HG03280 (cell line): ENCODE results near the gene CELF2.

ENCODE experiments used
- ATAC-seq: cut with Tn5 transposase; IDR thresholded peaks from one replicate; pipeline ENCODE4 v1.9.1; 2021; ENCODE audit warnings: mild to moderate bottlenecking, moderate library complexity; ENCODE audit not compliant: unreplicated experiment

Gene CELF2

DNA sequence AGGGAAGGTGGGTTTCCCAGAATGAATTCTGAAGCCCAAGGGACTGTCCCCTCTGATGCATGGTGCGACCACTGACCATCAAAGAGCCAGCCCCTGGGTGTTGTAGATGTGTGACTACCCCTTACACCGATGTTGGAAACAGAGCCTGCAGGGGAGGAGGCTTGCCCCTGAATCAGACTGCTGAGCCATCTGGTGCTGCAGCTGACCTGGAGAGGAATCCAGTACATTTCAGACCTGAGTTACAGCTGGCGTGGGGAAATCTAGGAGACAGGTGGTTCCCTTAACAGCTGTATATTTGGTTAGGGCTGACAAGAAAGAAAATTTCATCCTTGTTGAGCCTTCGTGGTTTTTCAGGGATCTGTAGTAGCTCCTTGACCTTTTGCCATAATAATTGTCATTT is 195.5 kb downstream of the CELF2 start:
- no peak for ATAC-seq

DNA sequence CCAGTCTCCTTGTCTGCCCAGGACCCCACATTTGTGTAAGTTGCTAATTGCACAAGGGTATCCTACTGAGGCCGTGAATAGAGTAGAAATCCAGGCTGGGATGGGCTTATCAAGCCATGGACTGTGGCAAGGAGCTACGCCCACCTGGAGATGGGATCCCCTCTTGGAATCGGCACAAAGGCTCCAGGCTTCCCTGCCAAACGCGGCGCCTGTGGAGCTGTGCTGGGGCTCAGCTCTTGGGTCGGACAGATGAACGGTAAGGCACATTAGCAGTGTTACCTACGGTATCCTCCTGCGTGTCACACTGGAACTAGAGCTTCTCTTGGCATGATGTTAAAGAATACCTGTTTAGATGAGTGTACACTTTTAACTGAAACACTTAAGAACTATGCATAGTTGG is 196.7 kb downstream of the CELF2 start:
- no peak for ATAC-seq

DNA sequence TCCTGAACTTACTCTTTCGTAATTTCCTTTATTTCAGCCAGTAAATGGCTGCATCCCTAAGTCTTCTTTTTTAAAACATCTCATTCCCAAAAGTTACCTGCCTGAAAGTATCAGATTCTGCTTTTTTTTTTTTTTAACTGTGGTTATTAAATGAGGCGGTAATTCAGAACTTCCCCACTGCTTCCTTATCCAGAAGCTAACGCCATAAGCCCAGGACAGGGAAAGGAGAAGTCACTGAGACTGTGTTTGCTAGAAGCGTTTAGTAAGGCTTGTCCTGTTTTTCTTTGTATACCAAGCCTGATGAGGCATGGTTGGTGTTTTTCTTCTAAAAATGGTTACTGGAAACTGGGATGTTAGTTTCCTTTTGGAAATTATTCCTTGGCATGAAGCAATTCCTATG is 197.8 kb downstream of the CELF2 start:
- ATAC-seq: no peak

DNA sequence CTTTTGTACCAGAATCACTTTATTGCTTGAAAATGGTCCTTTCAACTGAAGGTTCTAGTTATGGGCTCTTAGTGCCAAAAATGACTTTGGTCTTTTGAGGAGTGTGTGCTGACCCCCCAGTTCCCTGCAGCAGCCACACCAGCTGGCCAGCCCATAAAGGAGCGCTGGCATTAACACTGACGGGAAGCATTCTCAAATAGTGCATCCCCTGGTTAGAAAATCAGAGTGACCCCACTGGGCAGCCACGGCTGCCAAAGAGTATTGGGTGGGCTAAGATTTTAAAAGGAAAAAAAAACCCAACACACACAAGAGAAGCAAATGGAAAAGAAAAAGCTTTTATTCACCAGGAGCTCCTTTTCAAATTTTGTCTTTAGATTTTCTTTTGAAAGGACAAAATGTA is 199.8 kb downstream of the CELF2 start:
- no peak for ATAC-seq

DNA sequence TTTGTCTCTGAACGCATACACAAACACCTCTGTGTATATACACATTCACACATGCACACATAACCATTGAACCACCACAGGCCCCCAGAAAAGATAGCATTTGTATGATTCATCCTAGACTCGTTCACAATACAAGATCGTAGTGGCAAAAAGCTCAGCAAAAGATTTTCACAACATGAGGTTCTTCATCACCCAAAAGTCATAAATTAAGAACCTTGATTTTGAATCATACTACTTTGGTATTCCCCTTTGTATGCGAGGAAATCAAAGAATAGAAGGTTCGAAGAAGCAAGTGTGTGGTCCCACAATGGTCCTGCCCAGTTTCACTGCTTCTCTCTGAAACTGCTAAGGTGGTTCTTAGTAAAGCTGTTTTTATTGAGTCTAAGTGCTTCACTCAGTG is 200.7 kb downstream of the CELF2 start:
- ATAC-seq: no peak

DNA sequence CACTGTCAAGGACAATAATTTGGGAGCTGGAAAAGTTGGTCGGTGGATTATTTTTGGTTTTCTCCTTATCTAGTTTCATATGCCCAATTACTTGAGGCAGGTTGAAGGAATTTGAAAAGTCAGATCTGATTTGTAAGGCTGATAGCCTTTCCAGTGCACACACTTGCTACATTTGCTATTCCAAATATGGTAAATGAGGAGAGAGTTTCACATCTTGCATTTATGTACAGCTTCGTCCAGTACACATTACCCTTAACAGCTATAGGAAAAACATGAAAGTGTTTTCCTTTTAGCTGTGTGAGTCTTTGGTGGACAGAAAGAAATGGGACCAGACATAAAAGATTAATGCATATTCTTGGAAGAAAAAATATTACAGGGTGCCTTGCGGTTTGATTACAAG is 201.8 kb downstream of the CELF2 start:
- no peak for ATAC-seq

DNA sequence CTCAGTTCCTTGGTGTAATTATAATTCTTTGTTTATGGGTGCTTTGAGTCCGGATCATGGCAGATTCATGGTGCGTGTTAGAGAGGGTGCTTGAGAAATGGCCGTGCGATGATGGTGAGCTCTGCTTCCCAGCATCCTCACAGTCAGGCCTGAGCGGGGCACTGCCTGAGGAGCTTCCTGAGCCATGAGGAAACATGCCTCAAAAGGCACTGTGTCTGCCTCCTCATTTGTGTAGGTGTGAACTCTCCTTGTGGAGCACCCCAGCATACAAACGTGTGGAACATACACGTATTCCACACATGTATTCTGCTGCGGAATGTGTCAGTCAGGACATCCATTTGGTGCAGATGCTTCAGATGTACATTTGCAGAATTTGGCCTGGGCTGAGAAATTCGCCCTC is 205.4 kb downstream of the CELF2 start:
- no peak for ATAC-seq

DNA sequence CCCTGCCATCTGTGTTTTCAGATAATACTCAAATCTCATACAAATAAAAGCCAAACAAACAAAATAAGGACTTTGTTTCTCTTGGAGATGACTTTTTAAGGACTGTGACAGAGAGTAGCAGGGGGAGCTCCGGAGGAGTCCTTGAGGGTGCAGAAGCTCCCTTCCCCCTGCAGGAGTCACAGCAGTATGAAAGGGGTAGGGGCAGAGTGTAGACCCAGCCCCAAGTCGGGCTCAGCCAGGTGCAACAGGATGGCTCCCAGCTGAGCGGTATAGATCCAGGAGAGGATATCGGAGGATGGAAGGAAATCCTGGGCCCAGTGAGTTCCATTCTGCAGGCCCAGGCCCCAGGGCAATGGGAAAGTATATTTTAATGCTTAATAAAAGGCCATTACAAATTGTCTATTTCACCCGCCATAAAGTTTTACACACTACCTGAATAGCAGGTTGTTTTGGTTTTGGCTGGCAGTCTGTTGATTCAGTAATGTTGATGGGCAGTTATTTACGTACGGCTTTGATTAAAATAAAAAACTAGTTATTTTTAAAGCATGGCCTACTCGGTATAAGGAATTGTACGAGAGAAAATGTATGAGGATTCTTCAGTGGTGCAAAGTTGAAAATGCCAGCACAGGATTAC is 206.0 kb downstream of the CELF2 start:
- ATAC-seq: no peak

DNA sequence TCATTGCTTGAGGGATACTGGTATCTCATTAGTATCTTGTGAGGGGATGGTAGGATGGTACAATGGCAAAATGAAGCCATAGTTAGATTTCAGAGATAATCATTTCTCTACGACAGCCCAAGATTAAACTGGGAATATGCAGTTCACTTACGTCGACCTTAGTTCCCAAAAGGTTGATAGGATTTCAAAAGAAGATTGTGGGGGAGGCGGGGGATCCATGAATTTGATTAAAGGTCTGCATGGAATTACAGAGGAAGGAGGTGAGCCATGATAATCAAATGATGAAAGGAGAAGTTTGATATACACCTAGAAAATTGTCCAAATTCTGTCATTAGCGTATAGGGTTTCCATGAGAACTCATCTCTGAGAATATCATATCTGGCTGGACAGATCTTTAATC is 206.6 kb downstream of the CELF2 start:
- ATAC-seq: no peak

DNA sequence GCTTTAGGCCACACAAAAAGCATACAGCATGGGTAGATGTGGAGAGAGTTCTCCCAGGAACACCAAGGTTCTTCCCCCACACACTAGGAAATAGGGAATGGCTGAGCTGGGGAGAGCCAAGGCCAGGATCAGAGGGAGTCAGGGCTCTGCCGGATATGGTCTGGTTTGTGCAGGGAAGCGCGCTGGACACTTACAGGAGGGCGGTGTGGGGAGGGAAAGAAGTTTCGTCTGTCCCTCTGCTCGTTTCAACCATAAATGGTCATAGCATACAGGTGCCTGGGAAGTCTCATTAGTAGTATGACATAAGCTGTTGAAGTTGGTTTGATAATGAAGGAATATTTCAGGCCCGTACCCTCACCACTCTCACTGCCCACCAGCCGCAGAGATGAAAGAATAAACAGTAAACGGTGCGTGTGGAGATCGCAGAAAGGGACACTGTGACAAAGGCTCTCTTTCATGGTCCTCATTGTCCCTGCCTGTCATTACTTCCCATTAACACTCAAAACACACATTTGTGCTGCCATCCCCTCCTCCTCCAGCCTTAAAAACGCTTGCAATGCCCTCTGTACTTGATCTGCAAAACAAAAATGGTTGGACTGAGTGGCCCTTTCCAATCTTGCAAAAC is 207.2 kb downstream of the CELF2 start:
- ATAC-seq: no peak

DNA sequence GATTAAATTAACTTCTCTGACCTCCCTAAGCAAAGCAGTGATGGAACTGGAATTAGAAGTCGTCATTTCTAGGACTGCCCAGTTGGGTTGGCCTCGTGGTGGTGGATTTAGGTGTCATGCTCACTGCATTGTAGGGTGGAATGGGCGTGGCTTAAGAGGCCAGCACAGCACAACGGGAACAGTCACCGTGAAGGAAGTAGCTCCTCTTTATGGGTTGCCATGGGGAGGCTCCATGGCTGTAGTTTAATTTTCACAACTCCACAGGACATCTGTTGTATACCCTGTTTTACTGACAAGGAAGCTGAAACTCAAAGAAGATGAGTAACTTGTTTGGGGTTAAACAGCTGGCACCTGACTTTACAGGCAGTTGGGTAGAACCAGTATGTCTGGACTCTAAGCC is 208.3 kb downstream of the CELF2 start:
- ATAC-seq: peak; percentile 40

DNA sequence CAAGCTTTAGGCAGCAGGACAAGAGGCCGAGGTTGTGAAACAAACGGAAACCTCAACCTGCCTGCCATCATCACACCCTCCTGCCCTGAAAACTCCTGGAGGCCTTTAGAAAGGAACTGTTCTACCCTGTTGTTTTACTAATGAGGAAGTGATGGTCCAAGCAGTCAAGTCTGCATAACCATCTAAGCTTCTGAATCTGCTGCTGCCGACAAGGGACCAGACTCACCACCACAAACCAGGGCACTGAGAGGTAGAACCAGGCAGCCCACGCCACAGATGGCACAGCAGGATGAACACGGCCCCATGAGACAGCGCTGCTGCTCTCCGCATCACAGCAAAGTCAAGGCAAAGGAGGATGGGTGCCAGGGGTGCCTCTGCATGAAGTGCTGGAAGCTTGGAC is 209.4 kb downstream of the CELF2 start:
- peak; percentile 34 for ATAC-seq

DNA sequence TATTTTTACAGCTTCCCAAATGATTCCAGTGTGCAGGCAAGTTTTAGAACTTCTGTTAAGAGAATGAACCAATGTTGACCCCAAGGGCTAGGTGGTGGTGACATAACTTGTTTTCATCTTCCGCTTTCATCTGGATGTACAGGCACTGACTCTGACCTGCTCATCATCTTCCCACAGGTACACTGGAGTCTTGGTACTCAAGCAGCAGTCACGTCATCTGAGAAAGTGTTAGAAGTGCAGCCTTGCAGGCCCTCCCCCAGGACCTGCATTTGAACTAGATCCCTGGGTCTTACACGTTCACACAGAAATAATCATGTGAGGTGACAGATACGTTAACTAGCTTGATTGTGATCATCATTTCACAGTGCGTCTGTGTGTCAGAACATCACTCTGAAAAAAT is 212.2 kb downstream of the CELF2 start:
- no peak for ATAC-seq

DNA sequence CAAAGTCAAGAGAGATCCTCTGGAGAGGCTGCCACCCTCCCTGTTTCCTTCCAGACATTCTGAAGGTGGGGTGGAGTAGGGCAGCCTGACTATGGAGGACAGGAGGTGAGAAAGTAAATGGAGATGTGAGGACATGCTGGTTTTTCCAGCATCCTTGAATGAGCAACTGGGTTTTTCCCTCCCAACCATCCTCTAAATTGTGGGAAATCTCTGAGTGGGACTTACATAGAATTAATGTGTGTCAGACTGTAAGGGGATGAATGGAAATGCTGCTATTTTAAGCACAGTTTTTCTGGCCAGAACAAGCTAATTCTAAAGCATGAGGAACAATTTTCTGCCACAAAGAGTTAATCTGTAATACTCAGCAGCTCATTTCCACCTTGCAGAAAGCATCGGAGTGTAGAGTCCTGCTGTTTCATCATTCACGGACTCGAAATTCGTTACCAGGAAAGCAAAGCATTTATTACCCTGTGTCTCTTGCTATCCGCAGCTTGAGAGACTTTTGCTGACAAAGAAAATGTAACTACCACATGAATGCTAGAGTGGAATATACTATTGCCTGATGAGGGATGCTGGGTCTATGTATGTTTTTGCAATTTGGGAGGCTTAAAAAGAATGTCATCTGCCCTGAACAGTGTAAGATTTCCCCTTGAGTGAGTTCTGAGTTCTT is 213.0 kb downstream of the CELF2 start:
- ATAC-seq: no peak

DNA sequence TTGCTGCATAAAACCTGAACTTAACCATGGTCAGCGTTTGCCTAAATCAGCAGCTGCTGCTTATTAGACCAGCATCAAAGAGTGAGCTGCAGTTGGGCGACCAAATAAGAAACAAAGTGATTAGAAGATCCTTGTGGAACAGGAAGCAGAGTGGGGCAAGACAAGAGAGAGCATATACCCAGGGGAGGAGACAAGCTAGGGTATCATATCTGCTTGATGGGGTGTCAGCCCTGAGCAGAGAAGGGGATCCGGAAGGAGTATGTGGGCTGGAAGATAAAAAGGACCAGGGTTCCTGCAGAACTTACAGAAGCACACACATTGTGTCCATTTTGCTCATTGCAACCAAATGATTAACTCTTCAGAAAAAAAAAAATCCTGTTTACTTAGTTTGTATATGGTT is 213.6 kb downstream of the CELF2 start:
- no peak for ATAC-seq

DNA sequence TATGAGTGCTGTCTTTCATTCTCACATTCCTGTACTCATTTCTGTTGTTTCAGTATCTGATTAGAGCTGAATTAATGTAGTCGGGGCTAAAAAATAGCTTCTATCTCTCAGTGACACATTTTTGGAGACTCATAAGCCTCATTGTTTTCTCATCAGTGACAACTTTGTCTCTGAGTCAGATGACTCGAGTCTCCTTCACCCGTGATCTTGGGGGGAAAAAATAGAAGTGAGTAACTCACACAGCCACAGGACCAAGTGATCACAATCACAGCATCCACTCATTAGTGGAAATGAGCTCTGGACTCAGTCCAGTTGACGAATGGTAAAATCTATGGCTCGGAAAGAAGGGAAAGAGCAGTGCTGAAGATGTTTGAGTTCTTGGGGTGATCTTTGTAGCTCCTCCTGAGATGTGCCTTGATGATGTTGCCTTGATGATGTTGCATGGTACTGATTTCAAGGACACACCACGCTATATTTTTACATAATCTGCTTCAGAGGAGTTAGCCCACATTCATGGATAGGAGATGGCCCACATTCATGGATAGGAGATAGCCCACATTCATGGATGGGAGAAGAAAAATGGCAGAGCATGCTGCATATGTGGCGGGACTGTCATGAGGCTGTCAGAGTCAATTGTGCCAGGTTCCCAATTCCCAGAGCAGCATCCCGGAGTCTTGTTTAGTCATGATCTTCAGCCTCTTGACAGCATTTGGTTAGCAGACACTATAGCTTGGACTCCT is 214.7 kb downstream of the CELF2 start:
- no peak for ATAC-seq

DNA sequence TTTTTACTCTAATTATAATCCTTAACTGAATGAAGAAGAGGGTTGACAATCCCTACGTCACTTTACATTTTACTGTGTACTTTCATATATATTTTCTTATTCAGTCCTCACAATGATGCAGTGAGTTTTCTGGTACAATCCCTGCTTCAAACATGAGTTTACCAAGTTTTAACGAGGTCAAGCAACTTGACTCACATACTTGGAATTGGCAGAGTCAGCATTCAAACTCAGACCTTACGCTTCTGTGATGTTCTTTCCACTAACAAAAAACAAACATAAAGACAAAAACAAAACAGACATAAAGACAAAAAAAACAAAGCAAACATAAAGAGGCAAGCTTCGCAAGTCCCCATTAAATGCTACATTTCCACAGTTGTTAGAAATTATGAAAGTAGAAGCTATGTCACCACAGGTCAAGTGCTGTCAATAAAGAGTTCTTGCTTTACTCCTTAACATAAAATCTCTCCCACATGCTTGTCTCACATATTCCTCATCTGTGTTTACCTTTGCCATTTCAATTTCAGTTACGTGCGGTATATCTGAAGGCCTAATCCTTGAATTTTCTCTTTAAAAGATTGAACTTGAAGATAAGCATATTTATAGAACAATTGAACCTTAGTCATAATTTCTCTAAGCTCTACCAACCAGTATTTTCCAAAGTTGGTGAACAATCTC is 217.3 kb downstream of the CELF2 start:
- ATAC-seq: no peak

DNA sequence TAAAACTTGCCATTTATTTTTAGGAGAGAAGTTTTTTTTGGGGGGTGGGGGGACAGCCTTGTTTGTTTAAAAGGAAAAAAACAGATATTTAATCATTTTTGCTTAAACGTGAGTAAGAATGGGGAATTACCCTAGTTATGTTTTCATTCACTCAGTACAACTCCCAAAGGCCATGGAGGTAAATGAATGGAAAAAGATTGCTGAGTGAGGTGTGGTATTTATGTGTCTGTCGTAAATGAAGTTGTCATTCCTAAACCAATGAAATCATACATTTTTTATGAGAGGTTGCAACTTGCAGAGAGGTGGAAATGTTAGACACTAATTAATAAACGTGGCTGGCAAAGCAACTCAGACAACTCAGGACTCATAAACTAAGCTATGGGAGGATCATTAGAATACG is 218.1 kb downstream of the CELF2 start:
- ATAC-seq: no peak

DNA sequence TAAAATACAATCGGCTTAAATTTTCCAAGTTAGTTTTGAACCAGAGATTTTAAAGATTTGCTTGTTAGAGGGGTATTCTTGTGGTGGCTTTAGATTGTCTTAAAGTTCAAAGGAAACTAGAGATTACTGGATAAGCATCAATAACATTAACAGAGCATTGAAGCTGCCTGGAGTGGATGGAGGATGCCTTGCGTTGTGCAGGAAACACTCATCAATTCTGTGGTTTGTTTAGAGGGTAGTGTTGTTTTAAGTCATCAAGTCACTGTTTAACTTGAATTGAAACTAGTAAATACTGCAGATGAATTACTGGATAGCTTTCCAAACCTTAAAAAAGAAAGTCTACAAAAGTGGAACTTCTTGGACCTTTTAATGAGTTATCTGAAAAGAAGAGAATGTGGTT is 218.6 kb downstream of the CELF2 start:
- peak; percentile 40 for ATAC-seq

DNA sequence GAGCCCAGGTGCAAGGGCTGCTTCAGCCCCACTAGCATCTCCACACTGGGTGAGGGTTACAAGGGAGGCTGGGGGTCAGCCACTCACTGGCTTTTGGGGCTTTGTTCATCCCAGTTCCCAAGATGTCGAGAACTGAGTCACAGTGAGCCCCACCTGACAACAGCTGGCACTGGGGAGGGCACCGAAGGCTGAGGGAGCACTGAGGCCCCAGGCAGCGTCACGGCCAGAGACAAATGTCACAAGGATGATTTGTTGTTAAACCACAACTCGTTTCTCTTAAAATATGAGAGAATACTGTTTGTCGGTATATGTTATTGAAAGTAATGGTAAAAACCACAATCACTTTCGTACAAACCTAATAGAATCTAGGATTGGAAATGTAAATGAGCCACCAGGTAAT is 219.9 kb downstream of the CELF2 start:
- peak; percentile 37 for ATAC-seq

DNA sequence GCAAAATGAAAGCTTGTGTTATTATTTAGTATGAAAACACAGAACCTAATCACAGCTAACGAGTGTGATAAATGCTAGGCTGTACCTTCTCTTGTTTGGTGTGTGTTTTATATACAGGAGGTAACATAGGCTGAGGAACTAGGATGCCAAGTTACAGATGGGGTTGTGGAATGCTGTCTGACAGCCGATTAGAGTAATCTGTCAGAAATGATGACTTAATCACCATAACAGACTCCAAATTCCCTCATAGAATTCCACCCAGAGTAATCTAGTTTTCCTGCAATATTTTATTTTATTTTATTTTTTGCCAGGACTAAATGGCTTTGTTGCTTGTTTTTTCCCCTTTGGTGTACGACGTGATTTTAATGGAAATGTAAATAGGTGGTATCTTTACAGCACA is 221.2 kb downstream of the CELF2 start:
- ATAC-seq: no peak
